ENCODE measurements around the gene CDC14B. TPM values are rescaled to one million over a fixed set of nuclear protein-coding genes. Genes with fewer than 3 reads are reported as not detected.
"Not testable (repeated sequence)": the region's sequence is repeated elsewhere in the genome, so short reads cannot be mapped to it uniquely, and the experiment has no call there.

The CDC14B gene
- total RNA-seq, 1 donor, result 26.8 TPM

- H3K4me3 ChIP-seq (ENCODE audit: low read depth, low read length), result no peak overlapping the region
- DNase-seq (ENCODE audit: low read depth), result no peak
- TF ChIP-seq CTCF (IDR thresholded peaks at IDR 0.05; ENCODE audit: insufficient read depth, low read depth, low read length), result no peak
These were observed 69.0 kb downstream of the CDC14B start for GRCh38 chr9:96550659-96551058.

GRCh38 chr9:96543131-96543530 lies 76.5 kb downstream of the CDC14B start:
- not testable (repeated sequence) for DNase-seq (ENCODE audit: low read depth); H3K4me3 ChIP-seq (ENCODE audit: low read depth, low read length)

DNA sequence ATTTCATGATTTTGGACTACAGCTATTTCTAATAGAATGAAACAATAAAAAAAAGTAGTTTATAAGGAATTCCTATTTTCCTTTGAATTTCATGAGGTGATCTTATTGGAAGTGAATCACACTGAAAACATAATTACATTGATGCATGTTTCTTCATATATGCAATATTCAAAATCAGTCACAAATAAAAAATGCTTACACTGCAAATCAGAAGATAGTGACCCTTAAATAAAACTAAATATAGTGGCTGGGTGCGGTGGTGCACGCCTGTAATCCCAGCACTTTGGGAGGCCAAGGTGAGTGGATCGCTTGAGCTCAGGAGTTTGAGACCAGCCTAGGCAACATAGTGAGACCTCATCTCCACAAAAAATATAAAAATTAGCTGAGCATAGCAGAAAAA lies 79.5 kb downstream of the CDC14B start:
- H3K4me3 ChIP-seq (ENCODE audit: low read depth, low read length), result no peak overlapping the region
- no peak for TF ChIP-seq CTCF (IDR thresholded peaks at IDR 0.05; ENCODE audit: insufficient read depth, low read depth, low read length)
- DNase-seq (ENCODE audit: low read depth), result no peak

DNA sequence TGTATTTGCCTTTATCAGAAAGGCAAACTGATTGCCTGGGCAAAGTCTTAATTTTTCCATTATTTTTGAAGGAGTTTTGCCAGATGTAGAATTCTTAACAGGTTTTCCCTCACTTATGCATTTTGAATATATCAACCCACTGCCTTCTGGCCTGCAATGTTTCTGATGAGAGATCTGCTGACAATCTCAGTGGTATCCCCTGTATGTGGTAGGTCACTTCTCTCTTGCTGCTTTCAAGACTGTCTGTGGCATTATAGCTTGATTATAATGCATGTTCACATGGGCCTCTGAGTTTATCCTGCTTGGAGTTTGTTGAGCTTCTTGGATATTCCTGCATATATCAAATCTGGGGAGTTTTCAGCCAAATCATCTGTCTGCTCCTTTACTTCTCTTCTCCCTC lies 87.5 kb downstream of the CDC14B start:
- no peak overlapping the region for H3K4me3 ChIP-seq (ENCODE audit: low read depth, low read length)

GRCh38 chr9:96524764-96525163 lies 94.9 kb downstream of the CDC14B start:
- H3K4me3 ChIP-seq (ENCODE audit: low read depth, low read length), result no peak overlapping the region
- no peak for DNase-seq (ENCODE audit: low read depth)
- TF ChIP-seq CTCF (IDR thresholded peaks at IDR 0.05; ENCODE audit: insufficient read depth, low read depth, low read length), result no peak

More for the DNA sequence above, 87.5 kb downstream of the CDC14B start:
- TF ChIP-seq CTCF (IDR thresholded peaks at IDR 0.05; ENCODE audit: insufficient read depth, low read depth, low read length), result no peak
- no peak for DNase-seq (ENCODE audit: low read depth)

DNA sequence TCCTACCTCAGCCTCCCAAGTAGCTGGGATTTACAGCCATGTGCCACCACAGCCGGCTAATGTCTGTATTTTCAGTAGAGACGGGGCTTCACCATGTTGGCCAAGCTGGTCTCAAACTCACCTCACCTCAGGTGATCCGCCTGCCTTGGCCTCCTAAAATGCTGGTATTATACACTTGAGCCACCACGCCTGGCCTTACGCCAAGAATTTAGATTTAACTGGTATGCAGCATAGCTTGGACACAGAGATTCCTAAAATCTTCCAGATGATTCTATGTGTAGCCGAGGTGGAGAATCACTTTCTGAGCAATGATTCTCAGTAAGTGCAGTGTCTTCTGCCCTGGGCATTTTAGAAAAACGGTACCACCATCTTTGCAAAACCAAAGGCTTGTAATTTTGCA lies 95.6 kb downstream of the CDC14B start:
- DNase-seq (ENCODE audit: low read depth), result no peak
- no peak for TF ChIP-seq CTCF (IDR thresholded peaks at IDR 0.05; ENCODE audit: insufficient read depth, low read depth, low read length)
- no peak overlapping the region for H3K4me3 ChIP-seq (ENCODE audit: low read depth, low read length)

DNA sequence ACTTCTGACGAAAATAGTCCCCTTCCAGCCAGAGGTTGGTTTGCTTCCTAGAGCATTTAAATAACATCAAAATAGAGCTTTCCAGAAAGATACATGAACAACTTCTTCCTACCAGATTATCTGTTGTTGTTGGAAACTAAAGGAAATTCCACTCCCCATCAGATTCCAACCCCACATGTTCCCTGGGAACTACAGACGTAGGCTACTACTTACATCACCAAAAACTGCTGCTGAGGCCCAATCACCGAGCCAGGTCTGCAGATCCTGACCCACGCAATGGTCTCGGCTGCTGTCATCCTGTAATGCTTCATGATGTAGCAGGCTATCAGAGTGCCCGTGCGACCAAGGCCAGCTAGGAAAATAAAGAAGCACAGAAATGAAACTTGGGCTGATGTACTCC lies 96.3 kb downstream of the CDC14B start:
- no peak for DNase-seq (ENCODE audit: low read depth)
- no peak overlapping the region for H3K4me3 ChIP-seq (ENCODE audit: low read depth, low read length)
- TF ChIP-seq CTCF (IDR thresholded peaks at IDR 0.05; ENCODE audit: insufficient read depth, low read depth, low read length), result no peak

Data from fibroblast of villous mesenchyme (primary cell).